Muscle of leg (tissue), 11 donors: Measurements from ENCODE around the gene POU6F2. TPM values are rescaled to one million over a fixed set of nuclear protein-coding genes. Genes with fewer than 3 reads are reported as not detected.

Experiments used
- DNase-seq: peaks from one replicate; pipeline ENCODE4 v3.0.0; 2013
- H3K27ac ChIP-seq: one replicate; pipeline ENCODE4 v1.5.1; 2013; ENCODE audit warnings: mild to moderate bottlenecking, low read length, control low read depth
- H3K27me3 ChIP-seq: one replicate; pipeline ENCODE4 v1.6.1; 2013; ENCODE audit warnings: low read length; ENCODE audit not compliant: control insufficient read depth, insufficient read depth
- H3K36me3 ChIP-seq: one replicate; pipeline ENCODE4 v1.6.1; 2013; ENCODE audit warnings: low read length; ENCODE audit not compliant: control insufficient read depth, insufficient read depth
- H3K4me1 ChIP-seq: one replicate; pipeline ENCODE4 v1.6.1; 2013; ENCODE audit warnings: low read length; ENCODE audit not compliant: control insufficient read depth, insufficient read depth
- H3K4me3 ChIP-seq: one replicate; pipeline ENCODE4 v1.5.1; 2013; ENCODE audit warnings: low read length, control low read depth
- H3K9me3 ChIP-seq: replicated peaks from 2 replicates; pipeline ENCODE4 v1.6.1; 2013; ENCODE audit warnings: low read depth, low read length; ENCODE audit not compliant: control insufficient read depth
- WGBS: methylation state at CpG from one replicate; pipeline ENCODE4 v1.1.5; 2013; ENCODE audit warnings: missing lambda C conversion rate; ENCODE audit not compliant: insufficient coverage; 5-methylcytosine and 5-hydroxymethylcytosine counted together
- polyA plus RNA-seq, 8 donors: library from polyadenylated mRNA; unstranded; fragments of 120-200 nt; gene quantifications; one replicate each; pipeline versions ENCODE4 v1.2.1 to v1.2.3, GENCODE V29; 2013; ENCODE audit warnings: inconsistent platforms in 1 of 8, low replicate concordance in 1 of 8; ENCODE audit not compliant: insufficient read length in 8 of 8, insufficient read depth in 1 of 8
- total RNA-seq: library from RNA; stranded (reverse); fragments of 120-200 nt; gene quantifications from one replicate; pipeline ENCODE4 v1.2.4, GENCODE V29; 2013

The POU6F2 gene
- total and polyA plus RNA-seq, 9 donors: 0.05 to 0.54 (median 0.10) TPM; not detected in 1

DNA sequence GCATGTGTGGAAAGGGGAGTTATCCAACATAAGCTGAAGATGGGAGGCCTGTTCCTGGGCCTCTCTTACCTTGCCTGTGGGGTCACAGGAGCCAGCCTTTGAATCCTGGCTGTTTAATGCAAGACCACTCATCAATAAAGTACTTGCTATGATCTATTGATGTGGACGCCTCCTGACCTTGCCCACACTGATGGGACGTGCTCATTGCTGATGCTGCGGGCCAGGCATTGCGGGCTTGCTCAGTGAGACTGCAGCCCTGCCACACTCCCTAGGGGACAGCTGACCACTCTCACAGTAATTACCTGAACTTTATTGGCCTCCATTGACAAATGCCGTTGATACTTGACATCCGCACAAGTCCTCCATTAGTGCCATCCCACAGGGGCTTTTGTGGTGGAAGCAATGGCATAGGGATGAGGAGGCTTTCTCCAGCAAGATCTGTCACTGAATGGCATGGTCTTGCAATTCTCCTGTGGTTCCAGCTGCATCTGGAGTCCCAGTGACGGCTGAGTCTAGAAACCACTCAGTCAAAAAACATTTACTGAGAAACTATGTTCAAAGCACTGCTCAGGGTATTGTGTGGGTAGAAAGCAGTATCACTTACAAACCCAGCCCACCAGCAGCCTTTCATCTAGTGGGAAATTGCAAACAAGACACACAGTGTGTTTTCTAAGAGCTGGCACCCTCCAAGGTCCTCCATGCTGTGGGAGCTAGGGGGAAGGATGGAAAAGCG is 453.4 kb downstream of the POU6F2 start:
- no peaks in the 10 kb centered on the region for H3K9me3 ChIP-seq
- no peak overlapping the region for H3K4me3 ChIP-seq
- 80% methylated on average over 1 of the region's 8 CpGs for WGBS
- H3K4me1 ChIP-seq: peaks cover 11% of the 10 kb centered on the region
- no peaks in the 10 kb centered on the region for H3K36me3 ChIP-seq
- H3K27me3 ChIP-seq: no peaks in the 10 kb centered on the region
- DNase-seq: no peak
- no peak overlapping the region for H3K27ac ChIP-seq

DNA sequence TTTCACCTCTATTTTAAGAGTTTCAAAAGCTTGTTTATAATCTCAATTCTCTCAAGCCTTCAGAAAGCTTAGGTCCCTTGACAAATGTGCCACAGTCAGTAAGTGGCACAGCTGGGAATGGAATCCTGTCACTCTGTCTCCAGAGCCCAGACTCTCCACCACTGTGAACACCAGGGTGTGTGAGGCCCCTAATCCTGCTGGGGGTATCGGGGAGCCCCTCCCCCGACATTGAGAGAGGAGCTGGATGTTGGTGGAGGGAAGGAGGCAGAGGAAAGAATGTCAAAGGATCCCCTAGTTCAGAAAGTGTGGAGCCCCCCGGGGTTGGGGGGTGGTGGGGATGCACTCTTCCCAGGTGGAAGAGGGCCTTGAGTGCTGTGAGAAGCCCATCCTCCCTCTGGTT is 454.7 kb downstream of the POU6F2 start:
- no peak overlapping the region for H3K27ac ChIP-seq
- H3K4me1 ChIP-seq: peaks cover 11% of the 10 kb centered on the region
- no peak overlapping the region for H3K4me3 ChIP-seq
- DNase-seq: no peak
- no peaks in the 10 kb centered on the region for H3K9me3 ChIP-seq
- no peaks in the 10 kb centered on the region for H3K36me3 ChIP-seq
- WGBS: 49% methylated on average over 2 of the region's 3 CpGs
- no peaks in the 10 kb centered on the region for H3K27me3 ChIP-seq

DNA sequence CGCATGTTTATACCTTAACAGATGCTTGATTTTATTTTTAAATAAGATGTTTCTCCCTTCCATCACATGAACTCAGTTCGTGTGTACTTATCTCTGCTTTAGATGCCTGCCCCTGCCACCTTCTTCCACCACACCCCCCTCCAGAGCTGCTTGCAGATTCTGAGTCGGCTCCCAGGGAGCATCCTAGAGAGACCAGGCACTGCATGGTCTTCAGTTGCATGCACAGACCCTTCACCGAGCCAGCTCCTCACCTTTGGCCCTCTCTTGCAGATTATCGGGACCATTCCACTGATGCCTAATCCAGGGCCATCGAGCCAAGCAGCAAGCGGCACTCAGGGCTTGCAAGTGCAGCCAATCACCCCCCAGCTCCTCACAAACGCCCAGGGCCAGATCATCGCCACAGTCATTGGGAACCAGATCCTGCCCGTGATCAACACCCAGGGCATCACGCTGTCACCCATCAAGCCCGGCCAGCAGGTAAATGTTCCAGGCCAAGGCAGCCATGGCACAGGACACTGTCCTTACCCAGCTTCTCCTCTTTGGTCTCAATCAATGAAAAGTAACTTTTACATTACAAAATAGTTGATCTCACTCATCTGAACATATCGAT is 455.2 kb downstream of the POU6F2 start:
- H3K27me3 ChIP-seq: no peaks in the 10 kb centered on the region
- DNase-seq: no peak
- WGBS: 65% methylated on average over 11 of the region's 13 CpGs

DNA sequence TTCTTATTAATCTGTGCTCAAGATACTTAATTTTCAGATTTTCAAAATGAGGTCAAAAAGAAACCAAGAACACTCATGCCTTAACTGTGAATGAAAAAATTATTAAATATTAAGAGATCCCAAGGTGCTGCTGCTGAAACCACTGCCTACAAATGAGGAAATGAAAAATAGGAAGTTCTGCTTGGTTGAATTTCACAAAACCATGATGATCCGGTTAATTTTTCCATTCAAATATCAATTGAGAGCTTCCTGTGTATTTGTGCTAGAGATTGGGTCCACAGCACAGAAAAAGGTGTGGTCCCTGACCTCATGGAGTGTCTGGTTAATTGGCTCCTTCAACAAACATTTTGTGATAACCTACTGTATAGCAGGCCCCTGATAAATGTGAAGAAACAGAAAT is 455.8 kb downstream of the POU6F2 start:
- Histone ChIP-seq H3K9me3 (no peaks in the 10 kb centered on the region), H3K27me3 (no peaks in the 10 kb centered on the region), H3K4me1 (peaks cover 11% of the 10 kb centered on the region), H3K27ac (no peak overlapping the region), H3K36me3 (no peaks in the 10 kb centered on the region), H3K4me3 (no peak overlapping the region)
- WGBS: no CpG with 5 or more reads among the region's 1 CpG
- no peak for DNase-seq

More for the DNA sequence above, 455.2 kb downstream of the POU6F2 start:
- Histone ChIP-seq H3K36me3 (no peaks in the 10 kb centered on the region), H3K9me3 (no peaks in the 10 kb centered on the region), H3K4me1 (peaks cover 11% of the 10 kb centered on the region), H3K4me3 (no peak overlapping the region), H3K27ac (no peak overlapping the region)

DNA sequence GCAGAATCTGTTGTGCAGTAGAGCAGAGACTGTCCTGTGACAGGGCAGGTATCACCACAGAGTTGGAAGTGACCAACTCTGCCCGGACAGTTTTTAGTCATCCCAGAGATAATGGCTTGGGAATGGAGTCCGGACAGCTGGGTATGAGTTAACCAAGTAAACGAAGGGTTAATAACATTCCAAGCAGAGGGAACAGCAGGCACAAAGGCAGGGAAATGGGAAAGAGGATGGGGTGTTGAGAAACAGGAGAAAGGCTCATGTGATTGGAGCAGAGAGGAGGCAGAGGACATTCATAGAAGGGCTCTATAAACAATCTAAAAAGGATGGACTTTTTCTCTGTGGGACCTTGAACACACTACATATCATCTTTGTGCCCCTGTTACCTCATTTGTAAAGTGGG is 456.3 kb downstream of the POU6F2 start:
- WGBS: 56% methylated on average over 3 of the region's 3 CpGs
- Histone ChIP-seq H3K4me1 (peaks cover 11% of the 10 kb centered on the region), H3K4me3 (no peak overlapping the region), H3K9me3 (no peaks in the 10 kb centered on the region), H3K27me3 (no peaks in the 10 kb centered on the region), H3K36me3 (no peaks in the 10 kb centered on the region), H3K27ac (no peak overlapping the region)
- no peak for DNase-seq

DNA sequence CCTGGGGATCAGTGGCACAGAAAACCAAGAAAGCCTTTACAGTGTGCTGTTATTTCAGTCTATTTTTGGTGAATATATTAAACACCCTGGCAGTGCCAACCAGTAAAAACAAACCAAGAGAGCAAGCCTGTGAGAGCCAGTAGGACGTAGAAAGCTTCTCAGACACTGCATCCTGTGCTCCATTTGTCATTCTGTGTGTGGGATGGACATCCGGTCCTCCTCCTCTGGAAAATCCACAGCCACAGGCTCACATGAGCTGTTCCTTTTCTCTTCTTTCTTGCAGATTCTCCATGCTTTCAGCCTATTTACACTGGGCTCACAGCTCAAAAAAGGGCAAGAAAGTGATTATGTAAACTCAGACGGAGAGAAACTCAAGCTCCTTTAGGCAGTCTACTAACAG is 468.8 kb downstream of the POU6F2 start:
- H3K4me3 ChIP-seq: no peak overlapping the region
- H3K36me3 ChIP-seq: no peaks in the 10 kb centered on the region
- no peak for DNase-seq
- H3K27ac ChIP-seq: no peak overlapping the region
- H3K27me3 ChIP-seq: no peaks in the 10 kb centered on the region
- no peaks in the 10 kb centered on the region for H3K9me3 ChIP-seq
- no CpG with 5 or more reads among the region's 3 CpGs for WGBS
- no peaks in the 10 kb centered on the region for H3K4me1 ChIP-seq

DNA sequence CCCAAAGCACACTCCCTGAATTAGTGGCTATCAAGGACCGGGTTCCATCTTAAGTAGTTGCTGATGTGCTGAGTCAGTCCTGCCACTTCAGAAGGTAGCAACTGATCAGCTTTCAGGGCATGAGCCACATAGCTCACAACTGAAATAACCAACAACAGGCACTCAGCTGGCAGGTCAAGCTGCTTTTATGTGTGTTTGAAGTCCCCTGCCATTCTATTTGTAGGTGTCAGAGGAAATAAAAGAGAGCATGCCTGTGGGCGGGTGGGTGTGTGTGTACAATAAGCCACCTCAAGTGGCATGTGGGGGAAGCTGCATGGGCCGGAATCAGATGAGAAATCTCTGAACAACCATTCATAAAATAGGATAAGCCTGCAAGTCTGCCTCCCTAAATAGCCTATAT is 474.2 kb downstream of the POU6F2 start:
- no peak overlapping the region for H3K27ac ChIP-seq
- H3K27me3 ChIP-seq: no peaks in the 10 kb centered on the region
- no peaks in the 10 kb centered on the region for H3K4me1 ChIP-seq
- no CpG with 5 or more reads among the region's 3 CpGs for WGBS
- no peaks in the 10 kb centered on the region for H3K9me3 ChIP-seq
- no peaks in the 10 kb centered on the region for H3K36me3 ChIP-seq
- DNase-seq: no peak
- no peak overlapping the region for H3K4me3 ChIP-seq

DNA sequence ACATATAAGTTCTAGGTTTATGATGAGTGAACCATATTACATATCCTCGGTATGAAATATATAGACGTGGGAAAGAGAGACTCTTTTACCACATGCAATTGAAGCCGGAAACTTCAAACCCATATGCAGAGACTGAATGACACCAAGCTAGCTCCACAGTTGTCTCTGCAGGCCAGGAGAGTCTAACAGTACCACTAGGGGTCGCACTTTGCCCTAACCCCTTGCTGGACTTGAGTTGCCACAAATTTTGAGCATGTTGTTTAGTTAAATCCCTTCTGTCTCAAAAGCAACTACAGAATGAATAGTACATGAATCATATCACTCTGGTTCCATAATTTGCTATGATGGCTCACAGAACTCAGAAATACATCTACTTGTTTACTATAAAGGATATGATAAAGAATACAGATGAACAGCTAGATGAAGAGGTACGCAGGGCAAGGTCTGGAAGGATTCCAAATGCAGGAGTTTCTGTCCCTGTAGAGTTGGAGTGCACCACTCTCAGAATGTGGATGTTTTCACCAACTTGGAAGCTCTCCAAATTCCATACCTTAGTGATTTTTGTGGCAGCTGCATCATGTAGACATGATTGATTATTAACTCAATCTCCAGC is 476.1 kb downstream of the POU6F2 start:
- Histone ChIP-seq H3K27ac (no peak overlapping the region), H3K9me3 (no peaks in the 10 kb centered on the region), H3K36me3 (no peaks in the 10 kb centered on the region), H3K4me1 (peaks cover 5% of the 10 kb centered on the region), H3K27me3 (no peaks in the 10 kb centered on the region), H3K4me3 (no peak overlapping the region)
- WGBS: 33% methylated on average over 1 of the region's 5 CpGs
- DNase-seq: peak; percentile 27

DNA sequence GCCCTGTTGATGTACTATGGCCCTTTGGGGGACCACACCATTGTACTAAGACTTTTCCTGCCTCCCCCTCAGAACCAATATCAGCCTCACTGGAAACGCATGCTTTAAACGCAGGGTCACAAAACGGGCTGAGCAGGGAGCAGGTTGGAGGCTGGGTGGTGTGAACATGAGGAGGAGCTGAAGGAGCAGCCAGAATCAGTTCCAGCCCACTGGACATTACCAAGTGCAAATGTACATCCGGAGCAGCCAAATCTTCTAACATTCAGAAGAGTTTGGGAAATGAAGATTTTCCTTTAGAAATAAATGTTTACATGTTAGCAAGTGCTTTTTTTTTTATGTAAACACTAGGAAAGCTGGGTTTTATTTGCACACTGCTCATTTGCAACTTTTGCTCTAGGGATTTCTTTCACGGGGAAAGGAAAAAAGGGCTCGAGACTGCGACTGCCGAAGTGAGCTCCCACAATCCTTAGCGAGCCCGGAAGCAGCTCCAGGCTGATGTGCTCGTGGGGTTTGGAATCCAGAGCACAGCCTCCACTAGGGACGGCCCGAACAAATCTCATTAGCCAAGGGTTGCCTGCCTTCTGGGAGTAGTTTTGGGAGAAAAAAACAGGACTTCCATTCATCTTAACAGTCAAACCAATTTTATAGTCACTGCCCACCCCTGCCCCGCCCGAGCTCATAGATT is 480.5 kb downstream of the POU6F2 start:
- Histone ChIP-seq H3K27ac (no peak overlapping the region), H3K4me1 (peaks cover 5% of the 10 kb centered on the region), H3K36me3 (no peaks in the 10 kb centered on the region), H3K9me3 (no peaks in the 10 kb centered on the region), H3K4me3 (peak overlapping the region; percentile 21), H3K27me3 (peaks cover 3% of the 10 kb centered on the region)
- 56% methylated on average over 10 of the region's 15 CpGs for WGBS
- peak; percentile 23 for DNase-seq

DNA sequence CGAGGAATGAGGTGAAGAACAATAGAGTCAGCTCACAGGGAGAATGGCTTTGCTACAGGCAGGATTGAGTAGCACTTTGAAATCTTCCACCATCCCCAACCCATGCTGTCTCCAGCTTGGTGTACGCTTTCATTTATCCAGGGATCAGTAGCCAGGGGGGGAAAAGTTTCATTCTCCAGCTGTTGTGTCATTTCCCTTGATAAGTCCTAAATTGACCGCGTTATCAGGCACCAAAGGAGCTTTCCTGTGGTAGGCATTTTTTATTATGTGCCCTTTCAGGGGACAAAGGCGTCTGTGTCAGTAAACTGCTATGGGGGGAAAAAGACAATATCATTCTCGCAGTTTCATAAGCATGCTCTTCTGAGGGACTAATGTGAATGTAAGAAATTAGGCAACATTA is 481.9 kb downstream of the POU6F2 start:
- Histone ChIP-seq H3K27me3 (peaks cover 3% of the 10 kb centered on the region), H3K4me1 (peaks cover 8% of the 10 kb centered on the region), H3K4me3 (no peak overlapping the region), H3K9me3 (no peaks in the 10 kb centered on the region), H3K36me3 (no peaks in the 10 kb centered on the region), H3K27ac (no peak overlapping the region)
- WGBS: 80% methylated on average over 2 of the region's 6 CpGs
- no peak for DNase-seq
